HG02588 (cell line): ENCODE data around the gene ABHD16A.
"Not testable (repeated sequence)": the region's sequence is repeated elsewhere in the genome, so short reads cannot be mapped to it uniquely, and the experiment has no call there.

Experiments used
- ATAC-seq: cut with Tn5 transposase; IDR thresholded peaks from one replicate; pipeline ENCODE4 v1.9.1; 2021; ENCODE audit warnings: mild to moderate bottlenecking, moderate library complexity; ENCODE audit not compliant: unreplicated experiment

The ABHD16A gene

DNA sequence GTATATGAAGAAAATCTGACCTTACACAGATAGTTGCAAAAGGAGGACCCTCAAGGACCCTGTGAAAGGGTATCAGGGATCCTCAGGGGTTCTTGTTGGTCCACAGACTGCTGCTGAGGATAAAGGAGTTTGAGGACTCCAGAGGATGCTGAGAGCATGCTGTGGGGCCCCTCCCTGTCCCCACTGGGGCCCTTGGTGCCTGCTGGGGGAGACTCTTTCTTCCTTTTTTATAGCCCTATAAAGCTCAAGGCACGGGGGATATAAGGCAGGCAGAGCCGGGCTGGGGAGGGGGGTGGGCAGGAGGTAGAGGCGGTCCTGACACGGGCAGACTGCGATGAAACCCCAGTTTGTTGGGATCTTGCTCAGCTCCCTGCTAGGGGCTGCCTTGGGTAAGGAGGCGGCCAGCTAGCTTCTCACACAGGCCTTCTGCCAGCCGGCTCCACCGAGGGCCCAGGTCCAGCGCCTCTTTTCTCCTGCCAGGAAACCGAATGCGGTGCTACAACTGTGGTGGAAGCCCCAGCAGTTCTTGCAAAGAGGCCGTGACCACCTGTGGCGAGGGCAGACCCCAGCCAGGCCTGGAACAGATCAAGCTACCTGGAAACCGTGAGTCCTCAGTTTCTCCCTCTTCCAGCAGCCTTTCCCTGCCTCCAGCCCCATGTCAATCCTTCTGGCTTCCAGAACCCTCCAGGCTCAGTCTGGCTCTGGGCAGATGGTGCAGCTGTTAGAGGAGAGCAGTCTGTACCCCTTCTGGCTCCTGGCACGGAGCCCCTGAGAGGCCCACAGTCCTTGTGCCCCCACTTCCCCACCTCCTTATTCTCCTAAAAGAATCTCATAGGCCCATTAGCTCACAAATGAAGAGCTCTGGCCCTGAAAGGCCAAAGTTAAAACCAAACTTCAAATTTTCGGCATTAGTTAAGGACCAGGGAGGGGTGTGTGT lies 12.2 kb upstream of the ABHD16A start, which contains the start of gene LY6G6D:
TSS of gene LY6G6D (plus strand) at position 327 of the 937 bp plus-strand sequence. CDS start at position 335, 8 bp downstream.
- no peak for ATAC-seq

- ATAC-seq, result no peak
Observed at GRCh38 chr6:31713991-31714684, 11.0 kb upstream of the ABHD16A start.

DNA sequence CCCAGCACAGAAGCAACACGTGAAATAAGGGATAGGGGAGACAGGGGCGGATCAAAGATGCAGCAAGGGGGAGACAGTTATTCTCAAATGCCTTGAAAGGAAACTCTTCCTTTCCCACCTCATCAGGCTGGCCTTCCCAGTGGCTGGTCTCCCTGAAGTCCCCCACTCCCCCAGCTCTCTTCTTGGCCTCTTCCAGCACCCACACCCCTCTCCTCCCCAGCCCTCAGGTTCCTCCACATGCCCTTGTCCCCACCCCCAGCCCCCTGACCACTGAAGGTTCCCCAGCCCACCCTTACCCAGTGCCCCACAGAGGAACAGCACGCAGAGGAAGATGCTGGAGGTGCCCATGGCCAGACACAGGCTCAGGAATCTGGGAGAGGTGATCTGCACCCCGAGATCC lies 10.3 kb upstream of the ABHD16A start:
- ATAC-seq, result no peak

DNA sequence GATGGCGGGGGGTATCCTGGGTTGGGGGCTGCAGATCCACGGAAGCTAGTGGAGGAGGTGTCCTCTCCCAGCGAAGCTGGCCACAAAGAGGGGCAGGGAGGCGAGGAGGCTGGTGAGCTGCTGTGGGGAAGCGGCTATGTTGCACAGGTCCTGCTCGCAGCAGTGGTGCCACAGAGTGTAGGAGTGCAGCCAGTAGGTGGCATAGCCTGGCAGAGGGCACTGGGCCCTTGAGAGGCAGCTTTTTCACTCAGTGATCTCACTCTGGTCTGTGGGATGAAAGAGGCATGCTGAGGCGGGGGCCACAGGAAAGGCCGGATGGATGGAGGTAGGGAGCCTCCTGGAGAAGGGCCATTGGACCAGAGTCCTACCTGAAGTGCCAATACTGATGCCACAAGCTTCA lies 9.2 kb upstream of the ABHD16A start:
- ATAC-seq, result no peak

GRCh38 chr6:31711233-31711632 lies 8.1 kb upstream of the ABHD16A start:
- no peak for ATAC-seq

- no peak for ATAC-seq
Observed at GRCh38 chr6:31710523-31711219, 7.5 kb upstream of the ABHD16A start.

DNA sequence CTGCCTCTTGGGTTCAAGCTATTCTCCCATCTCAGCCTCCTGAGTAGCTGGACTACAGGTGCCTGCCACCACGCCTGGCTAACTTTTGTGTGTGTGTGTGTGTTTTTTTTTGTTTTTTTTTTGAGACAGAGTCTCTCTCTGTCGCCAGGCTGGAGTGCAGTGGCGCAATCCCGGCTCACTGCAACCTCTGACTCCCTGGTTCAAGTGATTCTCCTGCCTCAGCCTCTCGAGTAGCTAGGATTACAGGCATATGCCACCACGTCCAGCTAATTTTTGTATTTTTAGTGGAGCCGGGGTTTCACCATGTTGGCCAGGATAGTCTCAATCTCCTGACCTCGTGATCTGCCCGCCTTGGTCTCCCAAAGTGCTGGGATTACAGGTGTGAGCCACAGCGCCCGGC lies 6.0 kb upstream of the ABHD16A start:
- not testable (repeated sequence) for ATAC-seq

DNA sequence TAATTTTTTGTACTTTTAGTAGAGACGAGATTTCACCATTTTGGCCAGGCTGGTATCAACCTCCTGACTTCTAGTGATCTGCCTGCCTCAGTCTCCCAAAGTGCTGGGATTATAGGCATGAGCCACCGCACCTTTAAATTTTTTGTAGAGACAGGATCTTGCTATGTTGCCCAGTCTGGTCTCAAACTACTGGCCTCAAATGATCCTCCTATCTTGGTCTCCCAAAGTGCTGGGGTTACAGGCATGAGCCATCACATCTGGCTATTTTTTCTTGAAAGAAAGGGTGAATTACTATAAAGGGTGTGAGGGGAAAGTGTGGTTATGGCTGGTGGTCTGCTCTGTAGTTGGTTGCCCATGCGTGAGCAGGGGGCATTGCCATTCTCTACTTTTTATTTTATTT lies 5.1 kb upstream of the ABHD16A start:
- no peak for ATAC-seq

- no peak for ATAC-seq
Observed at GRCh38 chr6:31707701-31708100, 4.6 kb upstream of the ABHD16A start.

- no peak for ATAC-seq
Observed at GRCh38 chr6:31706599-31706998, 3.5 kb upstream of the ABHD16A start, which contains the start of gene LY6G6F. LY6G6F (plus strand) TSS chr6:31706866; CDS start chr6:31706907, 41 bp downstream.

GRCh38 chr6:31705931-31706330 lies 2.8 kb upstream of the ABHD16A start:
- ATAC-seq, result no peak

- no peak for ATAC-seq
Observed at GRCh38 chr6:31702405-31702818, 712 bp downstream of the ABHD16A start.

DNA sequence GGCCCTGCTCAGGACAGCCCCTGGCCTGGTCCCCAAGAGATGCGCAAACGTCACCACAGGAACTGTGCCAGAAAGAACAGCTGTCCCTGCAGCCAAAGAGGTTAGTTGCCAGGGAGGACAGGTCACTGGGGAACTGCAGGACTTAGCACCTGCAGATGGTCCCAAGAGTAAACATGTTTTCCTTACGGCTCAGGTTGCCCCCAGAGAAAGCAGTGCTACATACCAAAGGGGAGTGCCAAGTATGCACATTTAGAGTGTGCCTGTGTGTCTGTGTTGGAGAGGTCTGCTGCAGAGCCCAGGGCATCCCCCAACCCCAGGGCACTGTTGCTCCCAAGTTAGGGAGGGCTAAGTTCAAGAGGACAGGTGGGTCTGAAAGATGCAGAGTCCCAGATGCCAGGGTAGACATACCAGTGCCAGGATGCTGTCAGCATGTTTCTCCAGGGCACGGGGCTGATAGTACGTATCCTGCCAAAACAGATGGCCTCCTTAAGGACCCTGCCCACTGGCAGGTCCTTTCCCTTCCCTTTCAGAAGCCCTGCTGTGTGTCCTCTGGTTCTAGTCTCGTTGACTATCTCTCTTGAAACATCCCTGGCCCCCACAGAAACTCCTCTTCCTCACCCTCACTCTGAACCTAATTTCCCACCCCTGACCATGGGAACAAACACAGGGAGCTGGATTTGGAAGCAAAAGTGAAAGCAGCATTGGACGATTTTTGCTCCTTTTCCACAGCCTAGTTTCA lies 1.3 kb downstream of the ABHD16A start:
- ATAC-seq, result no peak

GRCh38 chr6:31700740-31701401 lies 2.3 kb downstream of the ABHD16A start:
- ATAC-seq, result no peak

DNA sequence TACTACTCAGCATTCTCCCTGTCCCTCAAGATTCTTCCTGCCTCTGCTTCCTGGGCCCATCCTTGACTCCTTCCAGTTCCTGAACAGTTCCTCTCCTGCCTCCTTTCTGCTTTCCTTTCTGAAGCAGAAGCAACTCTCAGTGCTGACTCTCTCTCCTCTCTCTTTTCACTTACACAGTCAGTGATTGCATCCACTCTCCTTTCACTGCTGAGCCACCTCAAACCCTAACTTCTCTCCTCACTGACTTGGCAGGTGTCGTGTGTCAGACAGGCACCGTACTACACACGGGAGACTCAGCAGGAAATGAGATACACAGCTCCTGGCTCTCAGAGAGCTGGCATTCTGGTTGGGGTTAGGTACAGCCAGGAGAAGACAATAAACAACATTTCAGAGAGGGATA lies 5.6 kb downstream of the ABHD16A start:
- ATAC-seq, result no peak

GRCh38 chr6:31693535-31693934 lies 9.6 kb downstream of the ABHD16A start:
- no peak for ATAC-seq

DNA sequence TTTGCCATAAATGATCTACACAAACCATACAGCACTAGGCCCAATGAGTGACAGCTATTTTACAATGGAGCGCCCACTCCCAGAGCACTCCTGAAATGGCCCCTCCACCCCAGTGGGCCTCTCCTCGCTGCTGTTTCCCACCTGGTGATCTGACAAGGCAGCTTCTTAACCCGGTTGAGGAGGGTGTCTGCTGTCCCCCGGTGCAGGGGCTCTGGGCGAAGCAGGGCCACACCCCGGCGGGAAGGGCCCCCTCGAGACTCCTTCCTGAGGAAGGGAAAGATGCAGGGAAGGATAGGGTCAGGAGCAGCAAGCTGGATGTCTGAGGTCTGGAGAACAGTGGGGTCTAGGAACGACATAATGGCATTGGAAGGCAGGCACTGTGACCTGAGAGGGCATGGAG lies 10.2 kb downstream of the ABHD16A start:
- ATAC-seq, result no peak

GRCh38 chr6:31692353-31692752 lies 10.8 kb downstream of the ABHD16A start:
- ATAC-seq, result no peak

DNA sequence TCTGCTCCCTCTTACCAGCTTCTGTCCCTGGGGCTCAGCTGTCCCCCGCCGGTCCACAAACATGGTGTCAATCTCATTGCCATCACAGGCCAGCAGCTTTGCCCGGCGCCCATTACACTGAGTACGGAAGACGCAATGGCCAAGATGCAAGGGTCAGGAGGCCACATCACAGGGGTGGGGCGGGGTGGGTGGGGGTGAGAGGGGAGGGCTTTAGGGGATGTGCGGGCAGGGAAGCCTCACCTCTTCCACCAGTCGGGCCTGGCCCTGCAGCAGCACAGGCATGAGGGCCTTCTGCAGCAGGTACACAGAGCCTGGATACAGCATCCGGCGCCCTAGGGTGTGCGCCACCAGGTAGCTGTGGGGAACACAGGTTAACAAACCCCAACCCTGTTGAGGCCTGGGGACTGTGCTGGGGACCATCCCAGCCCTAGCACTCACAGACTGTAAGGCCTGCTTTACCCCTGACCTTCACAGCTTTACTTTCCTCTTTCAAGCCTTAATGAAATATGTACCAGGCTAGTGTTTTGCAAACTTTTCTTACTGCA lies 11.5 kb downstream of the ABHD16A start:
- ATAC-seq, result no peak

DNA sequence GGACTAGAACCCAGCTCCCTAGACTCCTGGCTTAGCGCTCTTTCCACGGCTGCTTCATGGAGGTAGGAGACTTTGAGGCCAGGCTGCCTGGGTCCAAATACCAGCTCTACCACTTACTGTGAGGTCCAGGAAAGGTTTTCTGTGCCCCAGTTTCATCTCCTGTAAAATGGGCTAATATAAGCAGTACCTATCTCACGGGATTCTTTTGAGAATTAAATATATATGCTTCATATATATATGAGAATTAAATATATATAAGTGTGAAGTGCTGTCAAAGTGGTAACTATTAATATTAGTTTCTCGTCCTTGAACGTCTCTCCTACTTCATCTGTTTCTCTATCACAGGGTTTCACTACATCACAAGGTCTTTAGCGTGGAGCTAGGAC lies 12.1 kb downstream of the ABHD16A start:
- ATAC-seq, result no peak
